Measurements from ENCODE around the gene TP53I11.

DNA sequence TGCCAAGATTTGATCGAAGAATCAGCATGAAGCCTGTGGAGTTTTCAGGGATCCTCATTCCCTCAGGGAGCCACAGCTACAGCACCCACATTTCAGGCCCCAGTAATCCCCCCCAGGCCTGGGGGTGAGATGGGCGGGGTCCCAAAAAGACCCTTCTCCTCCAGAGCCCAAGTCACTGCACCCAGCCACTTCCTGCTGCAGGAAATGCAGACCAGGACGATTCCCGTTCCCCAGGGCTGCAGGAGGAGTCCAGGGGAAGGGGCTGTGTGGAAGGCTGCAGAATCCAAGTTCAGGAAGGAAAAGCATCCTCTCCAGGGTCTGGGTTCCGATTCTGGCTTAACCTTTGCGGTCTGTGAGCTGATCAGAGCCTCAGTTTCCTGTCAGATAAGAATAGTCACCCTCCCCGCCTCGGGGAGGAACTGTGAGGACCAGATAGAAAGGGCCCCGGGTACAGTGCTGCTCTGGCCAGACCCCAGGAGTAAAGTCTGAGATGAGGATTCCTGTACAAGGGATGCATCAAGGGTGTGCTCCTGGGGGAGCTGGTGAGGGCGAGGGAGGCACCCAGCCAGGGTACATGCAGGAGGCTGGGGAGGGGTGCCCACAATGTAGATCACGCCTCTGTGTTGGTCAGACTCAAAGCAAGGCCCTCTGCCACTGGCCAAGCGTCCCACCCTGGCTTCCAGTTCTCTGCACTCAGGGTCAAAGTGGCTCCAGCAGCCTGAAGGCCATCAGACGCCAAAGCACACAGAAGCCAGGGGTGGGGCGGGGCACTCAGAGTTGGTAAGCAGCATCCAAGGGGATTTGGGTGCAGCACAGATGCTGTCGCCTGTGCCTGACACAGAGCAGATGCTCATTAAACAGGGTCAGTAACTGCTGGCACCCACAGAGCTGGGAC is 30.1 kb upstream of the TP53I11 start:
- TF ChIP-seq POLR2A (IDR thresholded peaks at IDR 0.05; ENCODE audit: low read length) (no peak), GATA1 (IDR thresholded peaks at IDR 0.05; ENCODE audit: low read depth, low read length) (no peak)
